Measurements from ENCODE around the gene CACNG4. TPM values are rescaled to one million over a fixed set of nuclear protein-coding genes. Genes with fewer than 3 reads are reported as not detected.

CACNG4 gene
- total RNA-seq, 1 donor from 2014 or later, result not detected

DNA sequence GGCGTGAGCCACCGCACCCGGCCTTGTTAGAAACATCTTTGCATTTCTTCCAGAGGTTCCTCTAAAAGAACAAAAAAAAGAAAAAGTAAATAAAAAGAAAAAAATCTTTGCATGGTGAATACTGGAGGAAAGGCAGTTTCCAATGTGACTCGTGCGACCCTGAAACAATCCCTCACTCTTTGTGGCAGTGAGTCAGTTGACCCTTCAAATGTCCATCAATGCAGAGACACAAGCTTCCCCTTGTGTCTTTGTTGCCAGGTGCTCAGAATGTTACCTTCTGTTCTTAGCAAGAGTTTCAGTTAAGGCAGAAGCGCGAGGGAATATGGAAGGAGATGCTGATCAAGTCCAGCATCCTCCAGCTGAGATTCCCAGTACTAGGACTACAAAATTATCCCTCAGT, 16.4 kb downstream of the CACNG4 start:
- Histone ChIP-seq H3K9me3 (replicated peaks) (no peaks in the 10 kb centered on the region), H3K36me3 (no peaks in the 10 kb centered on the region), H3K27me3 (ENCODE audit: low read depth) (peaks cover 50% of the 10 kb centered on the region), H3K27ac (replicated peaks) (no peak overlapping the region), H3K4me1 (peaks cover 32% of the 10 kb centered on the region), H3K4me3 (no peak overlapping the region)
- no peak for DNase-seq
- intact Hi-C loops (cut with micrococcal nuclease), result no loop called here
- TF ChIP-seq, protein P1, sequence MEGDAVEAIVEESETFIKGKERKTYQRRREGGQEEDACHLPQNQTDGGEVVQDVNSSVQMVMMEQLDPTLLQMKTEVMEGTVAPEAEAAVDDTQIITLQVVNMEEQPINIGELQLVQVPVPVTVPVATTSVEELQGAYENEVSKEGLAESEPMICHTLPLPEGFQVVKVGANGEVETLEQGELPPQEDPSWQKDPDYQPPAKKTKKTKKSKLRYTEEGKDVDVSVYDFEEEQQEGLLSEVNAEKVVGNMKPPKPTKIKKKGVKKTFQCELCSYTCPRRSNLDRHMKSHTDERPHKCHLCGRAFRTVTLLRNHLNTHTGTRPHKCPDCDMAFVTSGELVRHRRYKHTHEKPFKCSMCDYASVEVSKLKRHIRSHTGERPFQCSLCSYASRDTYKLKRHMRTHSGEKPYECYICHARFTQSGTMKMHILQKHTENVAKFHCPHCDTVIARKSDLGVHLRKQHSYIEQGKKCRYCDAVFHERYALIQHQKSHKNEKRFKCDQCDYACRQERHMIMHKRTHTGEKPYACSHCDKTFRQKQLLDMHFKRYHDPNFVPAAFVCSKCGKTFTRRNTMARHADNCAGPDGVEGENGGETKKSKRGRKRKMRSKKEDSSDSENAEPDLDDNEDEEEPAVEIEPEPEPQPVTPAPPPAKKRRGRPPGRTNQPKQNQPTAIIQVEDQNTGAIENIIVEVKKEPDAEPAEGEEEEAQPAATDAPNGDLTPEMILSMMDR (IDR thresholded peaks at IDR 0.05; ENCODE audit: borderline replicate concordance), result no peak

DNA sequence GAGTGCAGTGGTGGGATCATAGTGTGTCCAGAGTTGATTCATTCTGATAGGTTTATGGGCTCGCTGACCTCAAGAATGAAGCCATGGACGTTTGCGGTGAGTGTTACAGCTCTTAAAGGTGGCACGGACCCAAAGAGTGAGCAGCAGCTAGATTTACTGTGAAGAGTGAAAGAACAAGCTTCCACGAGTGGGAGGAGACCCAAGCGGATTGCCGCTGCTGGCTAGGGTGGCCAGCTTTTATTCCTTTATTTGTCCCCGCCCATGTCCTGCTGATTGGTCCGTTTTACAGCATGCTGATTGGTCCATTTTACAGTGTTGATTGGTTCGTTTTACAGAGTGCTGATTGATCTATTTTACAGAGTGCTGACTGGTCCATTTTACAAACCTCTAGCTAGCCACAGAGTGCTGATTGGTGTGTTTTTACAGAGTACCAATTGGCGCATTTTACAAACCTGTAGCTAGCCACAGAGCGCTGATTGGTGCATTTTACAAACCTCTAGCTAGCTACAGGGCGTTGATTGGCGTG, 17.5 kb downstream of the CACNG4 start:
- Histone ChIP-seq H3K9me3 (replicated peaks) (no peaks in the 10 kb centered on the region), H3K27ac (replicated peaks) (no peak overlapping the region), H3K27me3 (ENCODE audit: low read depth) (peaks cover 61% of the 10 kb centered on the region), H3K4me3 (no peak overlapping the region), H3K4me1 (peaks cover 23% of the 10 kb centered on the region), H3K36me3 (no peaks in the 10 kb centered on the region)
- no peak for DNase-seq
- TF ChIP-seq, protein P1 (IDR thresholded peaks at IDR 0.05; ENCODE audit: borderline replicate concordance), result no peak
- intact Hi-C loops (cut with micrococcal nuclease), result no loop called here

DNA sequence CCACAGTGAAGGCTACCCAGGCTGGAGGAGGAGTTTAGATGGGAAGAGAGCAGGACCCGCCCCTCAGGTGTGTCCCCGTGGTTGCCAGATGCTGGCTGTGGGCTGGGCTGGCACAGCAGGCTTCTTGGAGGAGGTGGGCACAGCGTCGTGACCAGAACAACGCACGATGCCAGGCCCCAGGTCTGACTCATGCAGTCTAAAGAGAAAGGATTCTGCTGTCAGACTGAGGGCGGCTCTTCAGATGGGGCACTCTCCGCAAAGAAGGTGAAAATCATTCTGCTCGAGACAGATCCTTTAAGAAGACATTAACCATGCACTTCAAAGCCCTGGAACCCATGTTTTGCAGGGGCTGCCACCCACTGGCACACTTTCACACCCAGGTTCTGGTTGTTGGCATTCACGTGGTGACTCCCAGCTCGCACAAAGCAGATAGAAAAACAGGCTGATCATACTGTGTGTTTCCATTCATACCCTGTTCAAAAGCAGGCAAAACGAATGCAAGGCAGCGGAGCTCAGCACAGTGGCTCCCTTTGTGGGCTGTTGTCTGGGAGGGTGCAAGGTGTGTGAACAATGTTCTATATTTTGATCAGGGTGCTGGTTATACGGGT, 19.0 kb downstream of the CACNG4 start:
- Histone ChIP-seq H3K27me3 (ENCODE audit: low read depth) (peaks cover 70% of the 10 kb centered on the region), H3K27ac (replicated peaks) (no peak overlapping the region), H3K9me3 (replicated peaks) (no peaks in the 10 kb centered on the region), H3K4me1 (peaks cover 8% of the 10 kb centered on the region), H3K36me3 (no peaks in the 10 kb centered on the region), H3K4me3 (no peak overlapping the region)
- intact Hi-C loops (cut with micrococcal nuclease), result no loop called here
- no peak for DNase-seq
- TF ChIP-seq, protein P1 (IDR thresholded peaks at IDR 0.05; ENCODE audit: borderline replicate concordance), result no peak

DNA sequence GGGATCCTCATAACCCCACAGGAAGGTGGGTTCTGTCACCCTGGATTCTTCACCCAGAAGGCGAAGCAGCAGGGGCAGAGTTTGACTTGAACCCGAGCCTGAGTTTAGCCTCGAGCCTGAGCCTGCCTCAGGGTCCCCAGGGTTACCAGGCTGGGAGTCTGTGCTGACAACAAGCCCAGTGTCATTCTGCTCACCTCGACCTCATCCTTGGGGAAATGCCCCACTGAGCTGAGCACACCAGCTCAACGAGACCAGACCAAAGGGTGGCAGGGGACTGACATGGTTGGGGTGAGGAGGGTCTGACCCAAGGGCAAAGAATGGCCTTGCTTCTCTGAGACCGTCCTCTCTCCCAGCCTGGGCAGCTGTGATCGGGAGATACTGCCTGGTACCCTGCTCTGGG, 20.2 kb downstream of the CACNG4 start:
- H3K27me3 ChIP-seq (ENCODE audit: low read depth), result peaks cover 81% of the 10 kb centered on the region
- TF ChIP-seq, protein P1 (IDR thresholded peaks at IDR 0.05; ENCODE audit: borderline replicate concordance), result no peak
- no peaks in the 10 kb centered on the region for H3K9me3 ChIP-seq (replicated peaks)
- H3K27ac ChIP-seq (replicated peaks), result no peak overlapping the region
- no peak overlapping the region for H3K4me3 ChIP-seq
- intact Hi-C loops (cut with micrococcal nuclease), result no loop called here
- no peaks in the 10 kb centered on the region for H3K36me3 ChIP-seq
- no peaks in the 10 kb centered on the region for H3K4me1 ChIP-seq
- DNase-seq, result no peak

DNA sequence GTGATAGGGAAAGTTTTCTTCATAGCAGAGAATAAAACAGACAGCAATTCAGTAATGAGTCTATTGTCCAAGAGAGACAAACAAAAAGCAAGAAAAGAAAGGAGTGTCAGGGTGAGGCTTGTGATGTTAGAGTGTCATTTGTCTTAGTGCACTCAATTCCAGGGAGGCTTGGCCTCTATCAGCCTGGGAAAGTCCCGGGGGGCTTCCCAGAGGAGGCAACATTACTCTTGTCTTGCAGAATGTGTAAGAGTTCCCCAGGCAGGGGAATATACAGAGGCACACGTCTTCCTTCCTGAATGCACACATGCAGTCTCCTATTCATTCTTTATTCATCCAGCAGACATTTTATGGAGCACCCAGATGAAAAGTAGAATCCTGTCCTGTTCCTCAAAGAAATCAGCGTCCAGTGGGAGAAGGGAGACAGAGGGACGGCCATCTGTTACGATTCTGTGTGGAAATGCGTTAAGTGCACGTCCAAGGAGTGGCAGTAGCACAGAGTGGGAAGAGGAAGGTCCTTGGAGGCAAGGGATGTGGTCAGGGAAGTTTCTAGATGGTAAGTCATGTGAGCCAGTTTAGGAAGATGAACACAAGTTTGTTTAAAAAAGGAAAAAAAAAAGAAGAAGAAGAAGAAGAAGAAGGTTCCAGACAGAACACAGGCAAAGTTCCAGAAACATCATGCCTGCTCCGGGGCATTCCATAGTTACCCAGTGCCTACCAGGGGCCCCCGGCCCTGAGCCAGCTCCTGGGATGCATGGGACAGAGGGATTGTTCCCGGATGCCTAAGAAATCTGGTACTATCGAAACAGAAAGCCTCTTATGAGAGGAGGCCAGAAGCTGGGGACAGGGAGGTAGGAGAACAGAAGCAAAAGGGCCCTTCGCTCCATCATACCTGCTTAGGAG, 21.1 kb downstream of the CACNG4 start:
- Histone ChIP-seq H3K27me3 (ENCODE audit: low read depth) (peaks cover 82% of the 10 kb centered on the region), H3K27ac (replicated peaks) (no peak overlapping the region)

More for the DNA sequence above, 21.1 kb downstream of the CACNG4 start:
- Histone ChIP-seq H3K4me3 (no peak overlapping the region), H3K36me3 (no peaks in the 10 kb centered on the region), H3K4me1 (no peaks in the 10 kb centered on the region), H3K9me3 (replicated peaks) (no peaks in the 10 kb centered on the region)
- intact Hi-C loops (cut with micrococcal nuclease), result no loop called here
- TF ChIP-seq, protein P1 (IDR thresholded peaks at IDR 0.05; ENCODE audit: borderline replicate concordance), result no peak
- DNase-seq, result no peak
